ENCODE measurements around the gene C1QTNF8. TPM values are rescaled to one million over a fixed set of nuclear protein-coding genes. Genes with fewer than 3 reads are reported as not detected.

The C1QTNF8 gene, protein sequence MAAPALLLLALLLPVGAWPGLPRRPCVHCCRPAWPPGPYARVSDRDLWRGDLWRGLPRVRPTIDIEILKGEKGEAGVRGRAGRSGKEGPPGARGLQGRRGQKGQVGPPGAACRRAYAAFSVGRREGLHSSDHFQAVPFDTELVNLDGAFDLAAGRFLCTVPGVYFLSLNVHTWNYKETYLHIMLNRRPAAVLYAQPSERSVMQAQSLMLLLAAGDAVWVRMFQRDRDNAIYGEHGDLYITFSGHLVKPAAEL
- polyA plus RNA-seq (2013), result not detected

DNA sequence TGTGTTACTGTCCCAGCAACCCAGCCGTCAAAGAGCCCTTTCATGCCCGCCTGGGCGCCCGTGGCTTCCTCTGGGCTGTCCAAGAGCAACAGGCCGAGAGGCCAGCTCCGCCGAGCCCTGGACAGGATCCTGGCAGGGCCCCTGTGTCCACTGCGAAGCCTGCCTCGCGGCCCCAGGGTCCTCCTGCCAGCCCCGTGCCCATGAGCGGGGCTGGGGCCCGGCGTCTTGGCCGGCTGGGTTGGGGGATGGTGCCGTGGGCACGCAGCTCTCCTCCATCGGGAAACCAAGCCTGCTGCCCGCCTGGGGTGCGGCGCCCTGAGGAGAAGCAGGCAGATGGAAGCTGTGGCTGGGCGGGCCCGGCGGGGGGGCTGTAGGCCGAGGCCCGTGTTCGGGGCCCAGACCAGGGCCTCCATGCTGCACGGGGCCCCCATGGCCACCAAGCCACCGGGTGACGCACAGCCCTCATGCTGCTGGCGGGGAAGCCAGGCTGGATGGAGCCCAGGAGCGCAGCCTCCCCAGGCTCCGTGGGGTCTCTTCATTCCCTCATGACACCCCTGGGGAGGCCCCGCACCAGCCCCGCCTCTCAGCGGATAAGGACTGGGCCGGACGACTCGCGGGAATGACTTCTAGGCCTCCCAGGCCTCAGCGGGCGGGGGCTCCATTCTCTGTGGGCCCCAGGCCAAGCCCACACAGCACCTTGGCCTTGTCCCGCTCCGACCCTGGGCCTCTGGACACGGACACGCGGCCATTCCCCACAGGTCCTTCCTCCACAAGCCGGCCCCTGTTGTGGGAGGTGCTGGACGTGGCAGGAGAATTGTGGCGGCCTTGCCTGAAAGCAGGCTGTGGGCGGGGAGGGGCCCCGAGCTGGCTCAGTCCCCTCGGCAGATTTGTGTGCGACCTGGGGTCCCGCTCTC lies at the start of gene C1QTNF8:
C1QTNF8 (minus strand) TSS at position 76 of the 914 bp plus-strand sequence. CDS start 1,322 bp downstream, outside the sequence.
- POLR2A ChIA-PET, result no interaction called here
- no peak for DNase-seq

DNA sequence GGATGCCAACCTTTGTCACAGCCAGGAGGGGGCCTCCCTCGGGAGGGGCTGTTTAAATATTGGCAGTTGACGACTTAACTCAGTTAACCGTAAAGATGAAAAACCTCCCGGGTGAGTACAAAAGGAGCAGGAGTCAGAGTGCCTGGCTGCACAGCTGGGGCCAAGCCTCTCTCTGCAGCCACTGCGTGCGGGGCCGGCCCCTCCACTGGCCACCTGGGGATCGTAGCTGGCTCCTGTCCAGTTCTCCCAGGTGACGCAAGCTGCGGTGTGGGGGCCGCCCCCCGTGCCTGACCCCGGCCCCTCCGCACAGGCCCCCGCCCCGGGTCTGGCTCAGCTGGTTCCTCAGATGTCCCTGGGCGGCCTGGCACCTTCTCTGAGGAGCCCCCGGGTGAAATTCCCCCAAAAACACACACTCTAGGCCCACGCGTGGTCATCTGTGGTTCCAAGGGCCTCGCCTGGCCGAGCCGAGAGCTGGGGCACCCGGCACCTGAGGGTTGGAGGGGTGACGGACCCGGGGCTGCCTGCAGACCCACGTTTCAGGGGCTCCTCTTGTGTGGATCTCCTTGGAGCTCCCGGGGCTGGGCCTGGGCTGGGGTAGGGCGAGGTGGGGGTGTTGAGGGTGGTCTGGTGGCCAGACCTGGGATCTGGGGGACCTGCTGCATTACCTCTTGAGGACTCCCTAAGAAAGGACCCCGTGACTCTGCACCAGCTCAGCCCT lies 49.5 kb upstream of the C1QTNF8 start:
- H3K27ac ChIP-seq (ENCODE audit: insufficient read depth in 1 of 2, low read depth in 1 of 2, low read length in 2 of 2, poor library complexity in 1 of 2, severe bottlenecking in 2 of 2), result no peak overlapping the region
- ChIA-PET CTCF (interaction anchor here (0.6 to 1.0 kb wide), 2 partner anchors 10 to 335 kb away, joined by 3 read pairs; no protein-coding TSS in a partner anchor), POLR2A (no interaction called here)
- no peaks in the 10 kb centered on the region for H3K36me3 ChIP-seq (ENCODE audit: control insufficient read depth in 4 of 4, insufficient read depth in 4 of 4, low read length in 3 of 4)
- H3K4me1 ChIP-seq (ENCODE audit: control extremely low read depth in 1 of 4, control insufficient read depth in 4 of 4, insufficient read depth in 4 of 4, low read length in 3 of 4), result no peaks in the 10 kb centered on the region
- peaks cover 0 to 68% (median 5%) of the 10 kb centered on the region in 5 experiments for H3K27me3 ChIP-seq (replicated peaks in 2 of 5; ENCODE audit: control insufficient read depth in 4 of 5, insufficient read depth in 5 of 5, low read length in 4 of 5)
- WGBS (ENCODE audit: insufficient coverage), result 73% methylated on average over 15 of the region's 30 CpGs
- H3K4me3 ChIP-seq (ENCODE audit: control insufficient read depth in 1 of 7, extremely low read depth in 1 of 7, insufficient read depth in 4 of 7, low read depth in 2 of 7, low read length in 6 of 7), result no peak overlapping the region
- H3K9me3 ChIP-seq (ENCODE audit: control extremely low read depth in 1 of 5, control insufficient read depth in 4 of 5, insufficient read depth in 2 of 5, low read depth in 1 of 5, low read length in 4 of 5), result peaks cover 0 to 4% (median 0%) of the 10 kb centered on the region in 5 experiments
- DNase-seq, result no peak

More for the DNA sequence above, at the start of gene C1QTNF8:
- no peaks in the 10 kb centered on the region for H3K4me1 ChIP-seq (ENCODE audit: control extremely low read depth in 1 of 4, control insufficient read depth in 4 of 4, insufficient read depth in 4 of 4, low read length in 3 of 4)
- 78% methylated on average over 46 of the region's 55 CpGs for WGBS (ENCODE audit: insufficient coverage)
- no peak within 1 kb of the TSS for H3K27ac ChIP-seq (ENCODE audit: insufficient read depth in 1 of 2, low read depth in 1 of 2, low read length in 2 of 2, poor library complexity in 1 of 2, severe bottlenecking in 2 of 2)
- CTCF ChIA-PET, result interaction anchor here (1.2 kb wide), 1 partner anchor 15 kb away, joined by 4 read pairs; no protein-coding TSS in a partner anchor
- H3K36me3 ChIP-seq (ENCODE audit: control insufficient read depth in 4 of 4, insufficient read depth in 4 of 4, low read length in 3 of 4), result no peaks in the 10 kb centered on the region
- peaks cover 0 to 85% (median 7%) of the 10 kb centered on the region in 5 experiments for H3K27me3 ChIP-seq (replicated peaks in 2 of 5; ENCODE audit: control insufficient read depth in 4 of 5, insufficient read depth in 5 of 5, low read length in 4 of 5)
- no peak within 1 kb of the TSS for H3K4me3 ChIP-seq (ENCODE audit: control insufficient read depth in 1 of 7, extremely low read depth in 1 of 7, insufficient read depth in 4 of 7, low read depth in 2 of 7, low read length in 6 of 7)
- peaks cover 0 to 4% (median 0%) of the 10 kb centered on the region in 5 experiments for H3K9me3 ChIP-seq (ENCODE audit: control extremely low read depth in 1 of 5, control insufficient read depth in 4 of 5, insufficient read depth in 2 of 5, low read depth in 1 of 5, low read length in 4 of 5)

DNA sequence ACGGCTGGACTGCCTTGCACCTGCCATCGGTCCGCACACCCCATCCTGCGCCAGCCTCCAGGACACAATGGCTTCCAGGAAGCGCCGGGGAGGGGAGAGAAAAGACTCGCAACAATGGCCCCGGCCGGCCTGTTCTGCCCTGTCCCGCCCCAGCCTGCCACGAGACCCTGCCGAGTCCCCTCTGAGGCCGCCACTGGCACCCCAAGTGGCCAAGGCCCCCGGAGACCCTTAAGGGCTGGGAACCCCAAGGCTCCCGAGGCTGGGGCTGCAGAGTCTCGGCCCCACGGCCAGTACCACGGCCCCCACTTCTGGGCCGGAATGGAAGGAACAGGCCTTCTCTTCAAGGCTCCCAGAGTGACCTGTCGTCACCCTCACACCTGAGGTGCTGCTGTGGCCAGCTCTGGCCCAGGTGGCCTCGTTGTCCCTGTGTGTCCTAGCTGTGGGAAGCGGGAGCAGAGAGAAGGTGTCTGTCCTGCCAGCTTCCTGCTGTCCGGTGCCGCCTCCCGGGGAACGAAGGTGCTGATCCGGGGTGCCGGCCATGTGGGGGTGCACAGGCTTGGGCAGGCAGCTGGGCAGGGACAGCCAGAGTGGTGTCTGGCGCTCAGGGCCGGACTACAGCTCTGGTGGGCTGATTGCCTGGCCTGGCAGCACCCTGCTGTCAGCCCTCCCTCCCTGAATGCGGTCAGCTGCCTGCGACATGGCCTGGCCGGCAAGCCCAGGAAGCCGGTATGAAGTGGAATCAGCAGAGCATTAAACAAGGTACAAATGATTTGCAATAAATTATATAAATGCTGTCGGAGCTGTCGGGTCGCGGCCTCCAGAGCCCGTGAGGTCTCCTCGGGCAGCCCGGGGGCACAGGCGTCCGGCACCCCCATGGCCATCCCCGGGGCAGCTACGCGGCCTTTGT lies 48.7 kb upstream of the C1QTNF8 start:
- H3K36me3 ChIP-seq (ENCODE audit: control insufficient read depth in 4 of 4, insufficient read depth in 4 of 4, low read length in 3 of 4), result no peaks in the 10 kb centered on the region
- H3K4me1 ChIP-seq (ENCODE audit: control extremely low read depth in 1 of 4, control insufficient read depth in 4 of 4, insufficient read depth in 4 of 4, low read length in 3 of 4), result no peaks in the 10 kb centered on the region
- peaks cover 0 to 62% (median 5%) of the 10 kb centered on the region in 5 experiments for H3K27me3 ChIP-seq (replicated peaks in 2 of 5; ENCODE audit: control insufficient read depth in 4 of 5, insufficient read depth in 5 of 5, low read length in 4 of 5)
- no peak overlapping the region for H3K4me3 ChIP-seq (ENCODE audit: control insufficient read depth in 1 of 7, extremely low read depth in 1 of 7, insufficient read depth in 4 of 7, low read depth in 2 of 7, low read length in 6 of 7)
- ChIA-PET POLR2A (no interaction called here), CTCF (no interaction called here)
- H3K27ac ChIP-seq (ENCODE audit: insufficient read depth in 1 of 2, low read depth in 1 of 2, low read length in 2 of 2, poor library complexity in 1 of 2, severe bottlenecking in 2 of 2), result no peak overlapping the region
- H3K9me3 ChIP-seq (ENCODE audit: control extremely low read depth in 1 of 5, control insufficient read depth in 4 of 5, insufficient read depth in 2 of 5, low read depth in 1 of 5, low read length in 4 of 5), result peaks cover 0 to 4% (median 0%) of the 10 kb centered on the region in 5 experiments
- 81% methylated on average over 41 of the region's 46 CpGs for WGBS (ENCODE audit: insufficient coverage)
- no peak for DNase-seq

DNA sequence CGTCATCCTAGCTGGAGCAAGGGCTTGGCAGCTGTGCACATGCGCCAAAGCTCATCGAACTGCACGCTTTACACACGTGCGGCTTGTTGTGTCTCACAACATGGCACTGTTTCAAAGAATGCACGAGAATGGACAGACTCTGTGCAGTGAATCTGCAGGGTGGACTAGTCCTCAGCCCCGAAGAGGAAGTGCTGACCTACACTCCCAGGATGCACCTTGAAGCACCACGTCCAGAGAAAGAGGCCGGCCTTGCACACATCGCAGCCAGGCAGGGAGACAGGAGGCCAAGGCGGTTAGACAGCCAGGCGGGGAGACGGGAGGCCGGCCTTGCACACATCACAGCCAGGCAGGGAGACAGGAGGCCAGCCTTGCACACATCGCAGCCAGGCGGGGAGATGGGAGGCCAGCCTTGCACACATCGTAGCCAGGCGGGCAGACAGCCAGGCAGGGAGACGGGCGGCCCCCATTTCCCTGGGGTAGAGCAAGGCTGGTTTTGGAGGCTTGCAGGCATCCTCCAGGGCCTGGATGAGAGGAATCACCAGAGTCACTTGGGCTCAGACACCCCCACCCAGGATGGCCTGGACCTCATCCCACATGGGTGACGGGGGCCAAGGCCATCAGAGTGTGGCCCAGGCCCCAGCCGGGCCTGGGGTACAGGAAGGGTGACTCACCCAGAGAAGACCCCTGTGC lies 47.9 kb upstream of the C1QTNF8 start:
- H3K9me3 ChIP-seq (ENCODE audit: control extremely low read depth in 1 of 5, control insufficient read depth in 4 of 5, insufficient read depth in 2 of 5, low read depth in 1 of 5, low read length in 4 of 5), result peaks cover 0 to 4% (median 0%) of the 10 kb centered on the region in 5 experiments
- POLR2A ChIA-PET, result no interaction called here
- CTCF ChIA-PET, result no interaction called here
- H3K4me1 ChIP-seq (ENCODE audit: control extremely low read depth in 1 of 4, control insufficient read depth in 4 of 4, insufficient read depth in 4 of 4, low read length in 3 of 4), result no peaks in the 10 kb centered on the region
- H3K4me3 ChIP-seq (ENCODE audit: control insufficient read depth in 1 of 7, extremely low read depth in 1 of 7, insufficient read depth in 4 of 7, low read depth in 2 of 7, low read length in 6 of 7), result no peak overlapping the region
- no peaks in the 10 kb centered on the region for H3K36me3 ChIP-seq (ENCODE audit: control insufficient read depth in 4 of 4, insufficient read depth in 4 of 4, low read length in 3 of 4)
- peaks cover 0 to 57% (median 5%) of the 10 kb centered on the region in 5 experiments for H3K27me3 ChIP-seq (replicated peaks in 2 of 5; ENCODE audit: control insufficient read depth in 4 of 5, insufficient read depth in 5 of 5, low read length in 4 of 5)
- WGBS (ENCODE audit: insufficient coverage), result 84% methylated on average over 21 of the region's 23 CpGs
- no peak for DNase-seq
- no peak overlapping the region for H3K27ac ChIP-seq (ENCODE audit: insufficient read depth in 1 of 2, low read depth in 1 of 2, low read length in 2 of 2, poor library complexity in 1 of 2, severe bottlenecking in 2 of 2)

DNA sequence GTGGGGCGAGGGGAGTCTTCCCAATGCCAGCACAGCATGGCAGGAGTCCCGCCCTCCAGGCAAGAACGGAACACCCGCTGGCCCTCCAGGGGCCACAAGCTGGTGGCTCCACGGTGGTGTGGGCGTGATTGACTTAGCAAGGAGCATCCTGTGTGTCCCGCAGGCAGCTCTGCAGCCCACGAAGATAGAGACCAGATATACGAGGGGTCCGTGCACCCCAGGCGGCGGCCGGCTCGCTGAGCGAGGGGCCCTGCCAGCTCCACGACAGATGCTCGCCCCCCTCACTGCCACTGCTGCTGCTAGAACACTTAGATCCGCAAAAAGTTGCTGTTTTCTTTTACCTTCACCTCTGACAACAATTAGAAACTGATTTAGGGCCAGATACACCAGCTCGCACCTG lies 46.9 kb upstream of the C1QTNF8 start:
- POLR2A ChIA-PET, result no interaction called here

DNA sequence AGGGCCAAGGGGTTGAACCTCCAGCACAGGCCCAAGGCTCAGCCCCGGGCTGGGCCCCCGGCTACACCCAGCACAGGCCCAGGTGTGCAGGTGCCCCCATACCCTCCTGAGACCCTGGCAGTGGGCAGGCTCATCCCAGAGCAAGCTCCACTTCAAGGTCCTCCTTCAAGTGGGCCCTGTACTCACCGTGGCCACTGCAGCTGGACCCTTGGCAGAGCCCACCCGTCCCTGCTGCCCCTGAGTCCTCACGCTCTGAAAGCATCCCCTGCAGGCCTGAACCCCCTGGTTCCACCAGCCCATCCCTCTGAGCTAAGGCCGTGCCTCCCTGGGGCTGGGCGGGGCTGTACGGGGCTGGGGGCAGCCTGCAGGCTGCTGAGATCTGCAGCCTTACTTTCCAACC lies 45.7 kb upstream of the C1QTNF8 start:
- Histone ChIP-seq H3K27ac (ENCODE audit: insufficient read depth in 1 of 2, low read depth in 1 of 2, low read length in 2 of 2, poor library complexity in 1 of 2, severe bottlenecking in 2 of 2) (no peak overlapping the region), H3K4me3 (ENCODE audit: control insufficient read depth in 1 of 7, extremely low read depth in 1 of 7, insufficient read depth in 4 of 7, low read depth in 2 of 7, low read length in 6 of 7) (no peak overlapping the region), H3K9me3 (ENCODE audit: control extremely low read depth in 1 of 5, control insufficient read depth in 4 of 5, insufficient read depth in 2 of 5, low read depth in 1 of 5, low read length in 4 of 5) (no peaks in the 10 kb centered on the region), H3K4me1 (ENCODE audit: control extremely low read depth in 1 of 4, control insufficient read depth in 4 of 4, insufficient read depth in 4 of 4, low read length in 3 of 4) (no peaks in the 10 kb centered on the region), H3K36me3 (ENCODE audit: control insufficient read depth in 4 of 4, insufficient read depth in 4 of 4, low read length in 3 of 4) (no peaks in the 10 kb centered on the region), H3K27me3 (replicated peaks in 2 of 5; ENCODE audit: control insufficient read depth in 4 of 5, insufficient read depth in 5 of 5, low read length in 4 of 5) (peaks cover 0 to 52% (median 5%) of the 10 kb centered on the region in 5 experiments)
- WGBS (ENCODE audit: insufficient coverage), result 88% methylated on average over 8 of the region's 8 CpGs
- DNase-seq, result no peak
- ChIA-PET POLR2A (no interaction called here), CTCF (no interaction called here)

More for the DNA sequence above, 46.9 kb upstream of the C1QTNF8 start:
- no peaks in the 10 kb centered on the region for H3K36me3 ChIP-seq (ENCODE audit: control insufficient read depth in 4 of 4, insufficient read depth in 4 of 4, low read length in 3 of 4)
- CTCF ChIA-PET, result no interaction called here
- WGBS (ENCODE audit: insufficient coverage), result 82% methylated on average over 18 of the region's 19 CpGs
- H3K27ac ChIP-seq (ENCODE audit: insufficient read depth in 1 of 2, low read depth in 1 of 2, low read length in 2 of 2, poor library complexity in 1 of 2, severe bottlenecking in 2 of 2), result no peak overlapping the region
- H3K27me3 ChIP-seq (replicated peaks in 2 of 5; ENCODE audit: control insufficient read depth in 4 of 5, insufficient read depth in 5 of 5, low read length in 4 of 5), result peaks cover 0 to 52% (median 5%) of the 10 kb centered on the region in 5 experiments
- peaks cover 0 to 4% (median 0%) of the 10 kb centered on the region in 5 experiments for H3K9me3 ChIP-seq (ENCODE audit: control extremely low read depth in 1 of 5, control insufficient read depth in 4 of 5, insufficient read depth in 2 of 5, low read depth in 1 of 5, low read length in 4 of 5)
- H3K4me1 ChIP-seq (ENCODE audit: control extremely low read depth in 1 of 4, control insufficient read depth in 4 of 4, insufficient read depth in 4 of 4, low read length in 3 of 4), result no peaks in the 10 kb centered on the region
- no peak for DNase-seq
- no peak overlapping the region for H3K4me3 ChIP-seq (ENCODE audit: control insufficient read depth in 1 of 7, extremely low read depth in 1 of 7, insufficient read depth in 4 of 7, low read depth in 2 of 7, low read length in 6 of 7)
